GM18505 (cell line): ENCODE results near the gene SUOX.
"Not testable (repeated sequence)": the region's sequence is repeated elsewhere in the genome, so short reads cannot be mapped to it uniquely, and the experiment has no call there.

Experiments
- ATAC-seq: cut with Tn5 transposase; IDR thresholded peaks from one replicate; pipeline ENCODE4 v1.9.1; 2021; ENCODE audit not compliant: unreplicated experiment
- POLR2A ChIP-seq: IDR thresholded peaks from 4 replicates; pipeline ENCODE4 v1.6.1; 2011; ENCODE audit warnings: borderline replicate concordance; ENCODE audit not compliant: insufficient read depth, insufficient read length; ENCODE audit errors: extremely low read depth

The SUOX gene

GRCh38 chr12:56041552-56042429, 44.7 kb downstream of the SUOX start, which contains the start of gene RPS26:
RPS26 (plus strand) TSS chr12:56041918; CDS start chr12:56042167, 249 bp downstream.
- peak; percentile 99 for TF ChIP-seq POLR2A
- ATAC-seq = peak; percentile 87

GRCh38 chr12:56042430-56042813, 45.3 kb downstream of the SUOX start:
- ATAC-seq = not testable (repeated sequence)

- ATAC-seq = no peak
These were observed 45.8 kb downstream of the SUOX start for GRCh38 chr12:56042843-56043242.

GRCh38 chr12:56046027-56046780, 49.1 kb downstream of the SUOX start:
- ATAC-seq = no peak
- peak; percentile 32 for TF ChIP-seq POLR2A

More at GRCh38 chr12:56042843-56043242, 45.8 kb downstream of the SUOX start:
- no peak for TF ChIP-seq POLR2A

- TF ChIP-seq POLR2A = no peak
- ATAC-seq = no peak
These were observed 56.4 kb downstream of the SUOX start for GRCh38 chr12:56053407-56053893.
